ENCODE results near the gene TTC14.
"Not testable (repeated sequence)": the region's sequence is repeated elsewhere in the genome, so short reads cannot be mapped to it uniquely, and the experiment has no call there.

DNA sequence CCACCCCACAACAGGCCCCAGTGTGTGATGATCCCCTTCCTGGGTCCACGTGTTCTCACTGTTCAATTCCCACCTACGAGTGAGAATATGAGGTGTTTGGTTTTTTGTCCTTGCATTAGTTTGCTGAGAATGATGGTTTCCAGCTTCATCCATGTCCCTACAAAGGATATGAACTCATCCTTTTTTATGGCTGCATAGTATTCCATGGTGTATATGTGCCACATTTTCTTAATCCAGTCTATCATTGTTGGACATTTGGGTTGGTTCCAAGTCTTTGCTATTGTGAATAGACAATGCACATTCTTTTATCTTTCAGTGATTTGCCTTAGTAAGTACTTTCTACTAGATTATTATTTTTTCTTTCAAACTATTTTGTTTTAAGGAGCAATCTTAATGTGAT lies 16.6 kb downstream of the TTC14 start:
- TF ChIP-seq, protein P1, sequence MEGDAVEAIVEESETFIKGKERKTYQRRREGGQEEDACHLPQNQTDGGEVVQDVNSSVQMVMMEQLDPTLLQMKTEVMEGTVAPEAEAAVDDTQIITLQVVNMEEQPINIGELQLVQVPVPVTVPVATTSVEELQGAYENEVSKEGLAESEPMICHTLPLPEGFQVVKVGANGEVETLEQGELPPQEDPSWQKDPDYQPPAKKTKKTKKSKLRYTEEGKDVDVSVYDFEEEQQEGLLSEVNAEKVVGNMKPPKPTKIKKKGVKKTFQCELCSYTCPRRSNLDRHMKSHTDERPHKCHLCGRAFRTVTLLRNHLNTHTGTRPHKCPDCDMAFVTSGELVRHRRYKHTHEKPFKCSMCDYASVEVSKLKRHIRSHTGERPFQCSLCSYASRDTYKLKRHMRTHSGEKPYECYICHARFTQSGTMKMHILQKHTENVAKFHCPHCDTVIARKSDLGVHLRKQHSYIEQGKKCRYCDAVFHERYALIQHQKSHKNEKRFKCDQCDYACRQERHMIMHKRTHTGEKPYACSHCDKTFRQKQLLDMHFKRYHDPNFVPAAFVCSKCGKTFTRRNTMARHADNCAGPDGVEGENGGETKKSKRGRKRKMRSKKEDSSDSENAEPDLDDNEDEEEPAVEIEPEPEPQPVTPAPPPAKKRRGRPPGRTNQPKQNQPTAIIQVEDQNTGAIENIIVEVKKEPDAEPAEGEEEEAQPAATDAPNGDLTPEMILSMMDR (IDR thresholded peaks at IDR 0.05), result not testable (repeated sequence)
- TF ChIP-seq POLR2A (IDR thresholded peaks at IDR 0.05), result not testable (repeated sequence)
